Spleen (tissue), 11 donors: Measurements from ENCODE around the gene BBS9. TPM values are rescaled to one million over a fixed set of nuclear protein-coding genes. Genes with fewer than 3 reads are reported as not detected.

Source experiments
- DNase-seq: peaks from one replicate; pipeline ENCODE4 v3.0.0-alpha.2; 2020
- H3K27ac ChIP-seq, 8 donors: fragments of 200-600 bp; sonication (generic) in 7 of 8; 1 replicate in 4 of 8; 2 replicates in 4 of 8; pipeline versions ENCODE4 v1.5.0 to v1.8.0; 2016 to 2021; ENCODE audit warnings: inconsistent platforms in 4 of 8, mild to moderate bottlenecking in 4 of 8, moderate library complexity in 1 of 8
- H3K27me3 ChIP-seq, 7 donors: fragments of 200-600 bp; sonication (generic) in 6 of 7; replicated peaks in 1 of 7; 1 replicate in 4 of 7; 2 replicates in 3 of 7; pipeline versions ENCODE4 v1.5.0 to v1.8.0; 2016 to 2021; ENCODE audit warnings: inconsistent platforms in 3 of 7, mild to moderate bottlenecking in 1 of 7
- H3K36me3 ChIP-seq, 6 donors: fragments of 200-600 bp; sonication (generic) in 5 of 6; 1 replicate in 4 of 6; 2 replicates in 2 of 6; pipeline versions ENCODE4 v1.5.0 to v1.8.0; 2016 to 2021; ENCODE audit warnings: inconsistent platforms in 2 of 6
- H3K4me1 ChIP-seq, 6 donors: fragments of 200-600 bp; sonication (generic) in 5 of 6; 1 replicate in 3 of 6; 2 replicates in 3 of 6; pipeline versions ENCODE4 v1.5.0 to v1.8.0; 2016 to 2021; ENCODE audit warnings: inconsistent platforms in 3 of 6
- H3K4me3 ChIP-seq, 8 donors: fragments of 200-600 bp; sonication (generic) in 7 of 8; 1 replicate in 4 of 8; 2 replicates in 4 of 8; pipeline versions ENCODE4 v1.5.0 to v1.8.0; 2016 to 2021; ENCODE audit warnings: inconsistent platforms in 4 of 8, mild to moderate bottlenecking in 4 of 8, moderate library complexity in 2 of 8
- H3K9me3 ChIP-seq, 8 donors: fragments of 200-600 bp; sonication (generic) in 7 of 8; 1 replicate in 4 of 8; 2 replicates in 4 of 8; pipeline versions ENCODE4 v1.5.0 to v1.8.0; 2016 to 2021; ENCODE audit warnings: inconsistent platforms in 4 of 8
- CTCF ChIP-seq, 11 experiments: fragments of 200-600 bp in 7 of 11; fragments of 450-650 bp in 4 of 11; sonication (generic) in 4 of 11; IDR thresholded peaks in 8 of 11; conservative IDR thresholded peaks in 3 of 11; 1 replicate in 7 of 11; 2 replicates in 4 of 11; pipeline versions ENCODE4 v1.4.0 to v1.8.0; 2016 to 2021; ENCODE audit warnings: antibody characterized with exemption in 11 of 11, inconsistent platforms in 4 of 11, mild to moderate bottlenecking in 1 of 11
- POLR2A ChIP-seq, 3 donors: fragments of 450-650 bp; IDR thresholded peaks; one replicate each; pipeline ENCODE4 v1.5.1; 2017; ENCODE audit warnings: antibody characterized with exemption in 3 of 3, mild to moderate bottlenecking in 1 of 3
- POLR2AphosphoS5 ChIP-seq, 3 donors: sonication (generic); formaldehyde crosslinking; IDR thresholded peaks; one replicate each; pipeline ENCODE4 v1.5.1; 2017; ENCODE audit warnings: antibody characterized with exemption in 3 of 3
- WGBS, 5 donors: extraction: QIAGEN DNeasy Blood & Tissue Kit in 3 of 5; methylation state at CpG; one replicate each; pipeline versions ENCODE4 v1.1.5 to v1.1.7; 2013 to 2018; 5-methylcytosine and 5-hydroxymethylcytosine counted together
- intact Hi-C: fragments of 100-400 bp; cut with DNase I; formaldehyde crosslinking; loops from one replicate; pipeline ENCODE4 v1.15.0; 2023; ENCODE audit warnings: low total_unique reads
- polyA plus RNA-seq, 3 donors: library from polyadenylated mRNA; stranded (reverse); fragments of 200-250 nt; gene quantifications; one replicate each; pipeline ENCODE4 v1.2.1, GENCODE V29; 2013
- total RNA-seq, 7 donors: library from RNA; depleted of rRNA in 3 of 7; stranded (reverse); fragments of >200 nt in 3 of 7; fragmentation: NEBNext Ultra II Directional in 4 of 7; extraction: Animal tissue kit (Norgen Biotek cat#: 25700) in 4 of 7; gene quantifications; one replicate each; pipeline versions ENCODE4 v1.1.0 to v1.2.1, GENCODE V29; 2016 to 2021
- donor health status: healthy with polysubstance abuse.
- donor health status: DM: no; HTN: no; CAD: no; lungs with moderate emphysema.
- donor health status: DM: no; HTN: no; CAD: no.
- donor health status: Bipolar disorder and iron deficiency.
- donor health status: healthy.
- donor health status: DM: no; HTN: no; CAD: no.
- donor health status: DM: yes; HTN: yes; CAD: no.

The BBS9 gene
- total and polyA plus RNA-seq, 10 donors = 2.3 to 44.1 (median 25.3) TPM

DNA sequence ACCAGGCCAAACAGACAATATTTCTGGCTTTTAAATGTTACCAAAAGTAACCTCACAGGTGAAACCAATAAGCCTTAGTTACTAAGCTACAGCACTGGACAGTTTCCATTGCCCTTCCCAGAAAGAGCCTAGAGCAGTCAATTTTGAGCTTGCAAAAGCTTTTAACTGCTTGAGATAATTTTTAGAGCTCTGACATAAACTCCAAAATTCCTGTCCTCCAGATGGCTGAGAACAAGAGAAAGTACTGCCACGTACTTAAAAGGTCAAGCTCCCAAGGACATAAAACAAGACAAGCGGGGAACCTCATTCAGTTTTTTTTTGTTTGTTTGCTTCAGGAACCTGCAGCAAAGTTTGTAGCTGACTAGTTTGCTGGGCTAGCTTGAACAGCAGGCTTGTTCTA is 54.1 kb downstream of the BBS9 start:
- H3K27ac ChIP-seq = no peak overlapping the region

DNA sequence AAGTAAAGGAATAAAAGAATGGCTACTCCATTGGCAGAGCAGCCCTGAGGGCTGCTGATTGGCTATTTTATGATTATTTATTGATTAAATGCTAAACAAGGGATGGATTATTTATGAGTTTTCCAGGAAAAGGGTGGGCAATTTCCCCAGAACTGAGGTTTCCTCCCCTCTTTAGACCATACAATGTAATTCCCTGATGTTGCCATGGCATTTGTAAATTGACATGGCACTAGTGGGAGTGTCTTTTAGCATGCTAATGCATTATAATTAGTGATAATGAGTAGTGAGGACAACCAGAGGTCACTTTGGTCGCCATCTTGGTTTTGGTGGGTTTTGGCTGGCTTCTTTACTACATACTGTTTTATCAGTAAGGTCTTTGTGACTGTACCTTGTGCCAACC is 55.5 kb downstream of the BBS9 start:
- Histone ChIP-seq H3K36me3 (peaks cover 0 to 16% (median 0%) of the 10 kb centered on the region in 6 donors), H3K27ac (no peak overlapping the region), H3K4me3 (no peak overlapping the region), H3K4me1 (peaks cover 0 to 7% (median 0%) of the 10 kb centered on the region in 6 donors), H3K27me3 (no peaks in the 10 kb centered on the region), H3K9me3 (peaks cover 0 to 9% (median 0%) of the 10 kb centered on the region in 8 donors)
- 83 to 94% (median 92%) methylated on average over 1 of the region's 1 CpG for WGBS, 5 donors
- TF ChIP-seq POLR2A (IDR thresholded peaks at IDR 0.05) (no peak), CTCF (IDR thresholded peaks at IDR 0.05 in 8 of 11, conservative IDR thresholded peaks at IDR 0.05 in 3 of 11) (no peak), POLR2AphosphoS5 (IDR thresholded peaks at IDR 0.05) (no peak)
- DNase-seq = no peak
- intact Hi-C loops = no loop called here

More for the DNA sequence above, 54.1 kb downstream of the BBS9 start:
- H3K9me3 ChIP-seq = peaks cover 0 to 20% (median 0%) of the 10 kb centered on the region in 8 donors
- H3K4me3 ChIP-seq = no peak overlapping the region
- H3K27me3 ChIP-seq = no peaks in the 10 kb centered on the region
- 57 to 79% (median 73%) methylated on average over 2 of the region's 2 CpGs for WGBS, 5 donors
- H3K4me1 ChIP-seq = peaks cover 0 to 7% (median 0%) of the 10 kb centered on the region in 6 donors
- TF ChIP-seq POLR2A (IDR thresholded peaks at IDR 0.05) = no peak
- no peak for TF ChIP-seq CTCF (IDR thresholded peaks at IDR 0.05 in 8 of 11, conservative IDR thresholded peaks at IDR 0.05 in 3 of 11)
- no peak for TF ChIP-seq POLR2AphosphoS5 (IDR thresholded peaks at IDR 0.05)
- H3K36me3 ChIP-seq = peaks cover 0 to 29% (median 2%) of the 10 kb centered on the region in 6 donors
- no peak for DNase-seq
- intact Hi-C loops = no loop called here

DNA sequence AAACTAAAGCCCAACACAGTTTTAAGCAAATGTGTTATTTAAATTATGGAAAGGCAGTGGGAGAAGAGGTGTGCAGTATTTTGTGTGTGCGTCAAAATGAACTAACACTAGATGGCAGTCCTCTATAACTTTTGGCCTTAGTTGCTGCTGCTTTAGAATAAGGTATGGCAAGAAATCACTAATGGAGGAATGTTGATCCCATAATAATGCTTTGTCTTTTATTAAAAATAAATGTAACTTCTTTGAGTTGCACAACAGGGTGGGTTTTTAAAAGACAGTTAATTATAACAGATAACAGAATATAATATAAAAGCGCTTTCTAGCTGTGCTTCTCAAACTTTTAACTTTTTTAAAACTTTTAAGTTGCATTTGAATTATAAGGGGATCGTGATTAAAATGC is 56.4 kb downstream of the BBS9 start:
- TF ChIP-seq POLR2A (IDR thresholded peaks at IDR 0.05) = no peak
- peak in 9 of 11 experiments; percentile 15 to 59 (median 51) for TF ChIP-seq CTCF (IDR thresholded peaks at IDR 0.05 in 8 of 11, conservative IDR thresholded peaks at IDR 0.05 in 3 of 11)
- 64 to 75% (median 71%) methylated on average over 3 of the region's 3 CpGs for WGBS, 5 donors
- intact Hi-C loops = no loop called here
- Histone ChIP-seq H3K9me3 (no peaks in the 10 kb centered on the region), H3K36me3 (peaks cover 0 to 7% (median 0%) of the 10 kb centered on the region in 6 donors), H3K27me3 (no peaks in the 10 kb centered on the region), H3K27ac (no peak overlapping the region), H3K4me1 (peaks cover 0 to 8% (median 2%) of the 10 kb centered on the region in 6 donors), H3K4me3 (no peak overlapping the region)
- no peak for DNase-seq

DNA sequence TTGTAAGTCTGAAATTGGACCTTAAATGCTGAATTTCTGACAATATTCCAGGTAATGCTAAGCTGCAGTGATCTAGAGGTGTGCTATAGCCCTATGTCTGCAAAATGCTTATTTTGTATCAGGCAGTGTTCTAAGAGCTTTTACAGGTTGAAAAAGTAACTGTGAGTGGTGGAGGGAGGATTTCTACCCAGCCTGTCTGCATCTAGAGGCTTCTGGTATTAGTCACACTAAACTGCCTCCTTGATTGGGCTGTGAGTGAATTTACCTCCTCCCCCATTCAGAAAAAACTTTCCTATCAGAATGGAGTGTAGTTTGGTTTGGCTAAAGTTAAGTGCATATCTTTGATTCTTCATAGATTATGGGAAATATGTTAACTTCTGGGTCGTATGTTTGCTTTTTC is 56.8 kb downstream of the BBS9 start:
- H3K27ac ChIP-seq = no peak overlapping the region

More for the DNA sequence above, 56.8 kb downstream of the BBS9 start:
- no peaks in the 10 kb centered on the region for H3K27me3 ChIP-seq
- DNase-seq = no peak
- H3K9me3 ChIP-seq = no peaks in the 10 kb centered on the region
- peaks cover 0 to 3% (median 0%) of the 10 kb centered on the region in 6 donors for H3K36me3 ChIP-seq
- no peak for TF ChIP-seq POLR2A (IDR thresholded peaks at IDR 0.05)
- no peak for TF ChIP-seq POLR2AphosphoS5 (IDR thresholded peaks at IDR 0.05)
- TF ChIP-seq CTCF (IDR thresholded peaks at IDR 0.05 in 8 of 11, conservative IDR thresholded peaks at IDR 0.05 in 3 of 11) = no peak
- peaks cover 0 to 12% (median 6%) of the 10 kb centered on the region in 6 donors for H3K4me1 ChIP-seq
- 73 to 90% (median 84%) methylated on average over 1 of the region's 1 CpG for WGBS, 5 donors
- intact Hi-C loops = no loop called here
- no peak overlapping the region for H3K4me3 ChIP-seq
